CD14-positive monocyte (primary cell): ENCODE data around the gene ZNF467. TPM values are rescaled to one million over a fixed set of nuclear protein-coding genes. Genes with fewer than 3 reads are reported as not detected.

ENCODE experiments used
- DNase-seq, 3 donors: peaks; one replicate each; pipeline ENCODE4 v3.0.0-alpha.2; 2011 to 2022
- H2AFZ ChIP-seq: 2 replicates; pipeline ENCODE4 v1.6.0; 2012; ENCODE audit warnings: mild to moderate bottlenecking, low read depth, low read length, inconsistent platforms; ENCODE audit not compliant: insufficient read depth, poor library complexity, severe bottlenecking
- H3K27ac ChIP-seq, 2 donors: 1 replicate in 1 of 2; 2 replicates in 1 of 2; pipeline ENCODE4 v1.5.1; 2012 to 2013; ENCODE audit warnings: low read length in 2 of 2, control low read depth in 1 of 2, inconsistent platforms in 1 of 2, low read depth in 1 of 2, mild to moderate bottlenecking in 1 of 2
- H3K27me3 ChIP-seq, 2 donors: one replicate each; pipeline versions ENCODE4 v1.6.0 to v1.6.1; 2011 to 2013; ENCODE audit warnings: low read length in 2 of 2; ENCODE audit not compliant: control insufficient read depth in 2 of 2, insufficient read depth in 2 of 2
- H3K36me3 ChIP-seq, 2 donors: replicated peaks in 1 of 2; 1 replicate in 1 of 2; 2 replicates in 1 of 2; pipeline versions ENCODE4 v1.5.1 to v1.6.1; 2012 to 2013; ENCODE audit warnings: low read length in 2 of 2, control low read depth in 1 of 2, inconsistent platforms in 1 of 2, mild to moderate bottlenecking in 1 of 2; ENCODE audit not compliant: insufficient read depth in 2 of 2, control insufficient read depth in 1 of 2
- H3K4me1 ChIP-seq, 2 donors: 1 replicate in 1 of 2; 2 replicates in 1 of 2; pipeline versions ENCODE4 v1.5.1 to v1.6.1; 2012 to 2013; ENCODE audit warnings: low read length in 2 of 2, control low read depth in 1 of 2, inconsistent platforms in 1 of 2, mild to moderate bottlenecking in 1 of 2, moderate library complexity in 1 of 2; ENCODE audit not compliant: insufficient read depth in 2 of 2, control insufficient read depth in 1 of 2
- H3K4me2 ChIP-seq: replicated peaks from 2 replicates; pipeline ENCODE3; 2012; ENCODE audit warnings: low read length, moderate library complexity, mild to moderate bottlenecking; ENCODE audit not compliant: poor library complexity, severe bottlenecking; ENCODE audit errors: extremely low read depth
- H3K4me3 ChIP-seq, 3 experiments: fragments of 200-600 bp in 1 of 3; sonication (generic) in 1 of 3; replicated peaks in 1 of 3; 1 replicate in 2 of 3; 2 replicates in 1 of 3; pipeline ENCODE4 v1.5.1; 2011 to 2013; ENCODE audit warnings: low read length in 3 of 3, mild to moderate bottlenecking in 3 of 3, control low read depth in 2 of 3, low read depth in 2 of 3, inconsistent platforms in 1 of 3, moderate library complexity in 1 of 3
- H3K79me2 ChIP-seq: 2 replicates; pipeline ENCODE4 v1.6.0; 2012; ENCODE audit warnings: mild to moderate bottlenecking, control low read depth, inconsistent platforms, low read length, moderate library complexity; ENCODE audit not compliant: insufficient read depth
- H3K9ac ChIP-seq: 2 replicates; pipeline ENCODE4 v1.6.0; 2017; ENCODE audit warnings: low read length, mild to moderate bottlenecking; ENCODE audit not compliant: insufficient read depth, poor library complexity, severe bottlenecking
- H3K9me3 ChIP-seq, 2 donors: replicated peaks in 1 of 2; 1 replicate in 1 of 2; 2 replicates in 1 of 2; pipeline versions ENCODE4 v1.5.1 to v1.6.1; 2012 to 2013; ENCODE audit warnings: low read length in 2 of 2, control low read depth in 1 of 2; ENCODE audit not compliant: control insufficient read depth in 1 of 2, insufficient read depth in 1 of 2
- H4K20me1 ChIP-seq: 2 replicates; pipeline ENCODE4 v1.6.0; 2012; ENCODE audit warnings: mild to moderate bottlenecking, low read length, control low read depth, moderate library complexity; ENCODE audit not compliant: insufficient read depth
- H3K27ac Mint-ChIP-seq, 7 donors: one replicate each; pipeline ENCODE4 v1.8.0; 2020; ENCODE audit warnings: mild to moderate bottlenecking in 7 of 7, mixed read lengths in 7 of 7, moderate library complexity in 6 of 7, inconsistent platforms in 2 of 7
- H3K27me3 Mint-ChIP-seq, 3 donors: one replicate each; pipeline ENCODE4 v1.8.0; 2021 to 2022; ENCODE audit warnings: low read depth in 3 of 3, mild to moderate bottlenecking in 3 of 3, mixed read lengths in 3 of 3, moderate library complexity in 3 of 3, inconsistent platforms in 1 of 3
- H3K36me3 Mint-ChIP-seq, 2 donors: one replicate each; pipeline ENCODE4 v1.8.0; 2020; ENCODE audit warnings: mixed read lengths in 2 of 2, inconsistent platforms in 1 of 2, mild to moderate bottlenecking in 1 of 2
- H3K4me1 Mint-ChIP-seq: one replicate; pipeline ENCODE4 v1.8.0; 2020; ENCODE audit warnings: mild to moderate bottlenecking, mixed read lengths
- H3K4me3 Mint-ChIP-seq, 2 donors: one replicate each; pipeline ENCODE4 v1.8.0; 2020; ENCODE audit warnings: mild to moderate bottlenecking in 2 of 2, mixed read lengths in 2 of 2, moderate library complexity in 1 of 2
- H3K9me3 Mint-ChIP-seq, 7 donors: one replicate each; pipeline ENCODE4 v1.8.0; 2020 to 2022; ENCODE audit warnings: mixed read lengths in 7 of 7, mild to moderate bottlenecking in 6 of 7, moderate library complexity in 6 of 7, inconsistent platforms in 2 of 7
- WGBS: methylation state at CpG from one replicate; pipeline ENCODE4 v1.1.5; 2013; ENCODE audit warnings: missing lambda C conversion rate; ENCODE audit not compliant: insufficient coverage; 5-methylcytosine and 5-hydroxymethylcytosine counted together
- intact Hi-C, 2 donors: fragments of 100-400 bp; cut with micrococcal nuclease; formaldehyde crosslinking; loops; one replicate each; pipeline versions ENCODE4 v1.15.0 to v1.15.1; 2023
- polyA plus RNA-seq, 3 donors: library from polyadenylated mRNA; depleted of rRNA in 1 of 3; unstranded in 2 of 3; stranded (reverse) in 1 of 3; fragments of 300-500 nt in 2 of 3; fragments of >200 nt in 1 of 3; fragmentation: Illumina TruSeq in 2 of 3; gene quantifications; 1 replicate in 2 of 3; 2 replicates in 1 of 3; pipeline ENCODE4 v1.2.3, GENCODE V29; 2012 to 2021
- TF ChIP-seq, protein P1 (sequence below): fragments of 200-600 bp; IDR thresholded peaks from one replicate; pipeline ENCODE4 v1.8.0; 2022; ENCODE audit warnings: antibody characterized with exemption, mild to moderate bottlenecking

ZNF467 gene
- polyA plus RNA-seq, 3 donors, result 43.4 to 100 (median 52.8) TPM

DNA sequence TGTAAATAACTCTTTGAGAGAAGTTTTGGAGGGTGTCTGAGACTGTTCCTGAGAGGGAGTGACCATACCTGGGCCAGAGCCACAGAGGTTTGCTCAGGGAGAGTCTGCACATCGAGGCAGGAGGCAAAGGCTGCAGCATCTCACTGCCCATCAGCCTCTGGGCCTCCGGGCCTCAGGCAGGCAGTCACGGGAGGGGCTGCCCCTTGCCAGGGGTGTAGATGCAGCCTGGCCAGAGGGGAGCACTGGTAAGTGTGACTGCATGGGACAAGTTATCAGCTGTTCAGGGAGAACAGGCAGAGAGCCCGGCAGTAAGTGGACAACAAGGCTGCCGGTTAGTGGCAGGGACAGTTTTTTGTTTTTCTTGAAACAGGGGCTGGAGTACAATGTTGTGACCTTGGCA, 55.9 kb downstream of the ZNF467 start:
- Histone ChIP-seq H3K9ac (no peak overlapping the region), H3K4me3 (no peak overlapping the region), H2AFZ (no peak overlapping the region), H3K27ac (no peak overlapping the region), H3K36me3 (peaks cover under 1 to 9% of the 10 kb centered on the region in 2 donors), H3K79me2 (peaks cover 2% of the 10 kb centered on the region), H4K20me1 (no peaks in the 10 kb centered on the region), H3K4me2 (no peak overlapping the region), H3K9me3 (peaks cover 13 to 14% of the 10 kb centered on the region in 2 donors), H3K4me1 (peaks cover 15 to 20% of the 10 kb centered on the region in 2 donors), H3K27me3 (peaks cover 0 to 14% of the 10 kb centered on the region in 2 donors)
- TF ChIP-seq, protein P1, sequence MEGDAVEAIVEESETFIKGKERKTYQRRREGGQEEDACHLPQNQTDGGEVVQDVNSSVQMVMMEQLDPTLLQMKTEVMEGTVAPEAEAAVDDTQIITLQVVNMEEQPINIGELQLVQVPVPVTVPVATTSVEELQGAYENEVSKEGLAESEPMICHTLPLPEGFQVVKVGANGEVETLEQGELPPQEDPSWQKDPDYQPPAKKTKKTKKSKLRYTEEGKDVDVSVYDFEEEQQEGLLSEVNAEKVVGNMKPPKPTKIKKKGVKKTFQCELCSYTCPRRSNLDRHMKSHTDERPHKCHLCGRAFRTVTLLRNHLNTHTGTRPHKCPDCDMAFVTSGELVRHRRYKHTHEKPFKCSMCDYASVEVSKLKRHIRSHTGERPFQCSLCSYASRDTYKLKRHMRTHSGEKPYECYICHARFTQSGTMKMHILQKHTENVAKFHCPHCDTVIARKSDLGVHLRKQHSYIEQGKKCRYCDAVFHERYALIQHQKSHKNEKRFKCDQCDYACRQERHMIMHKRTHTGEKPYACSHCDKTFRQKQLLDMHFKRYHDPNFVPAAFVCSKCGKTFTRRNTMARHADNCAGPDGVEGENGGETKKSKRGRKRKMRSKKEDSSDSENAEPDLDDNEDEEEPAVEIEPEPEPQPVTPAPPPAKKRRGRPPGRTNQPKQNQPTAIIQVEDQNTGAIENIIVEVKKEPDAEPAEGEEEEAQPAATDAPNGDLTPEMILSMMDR, result no peak
- Mint-ChIP-seq H3K4me1 (peaks cover 24% of the 10 kb centered on the region), H3K36me3 (peaks cover 8 to 28% of the 10 kb centered on the region in 2 donors), H3K27ac (no peak overlapping the region), H3K4me3 (no peak overlapping the region), H3K9me3 (peaks cover 7 to 16% (median 12%) of the 10 kb centered on the region in 7 donors), H3K27me3 (peaks cover 3 to 17% (median 7%) of the 10 kb centered on the region in 3 donors)
- 100% methylated on average over 1 of the region's 5 CpGs for WGBS
- DNase-seq, result no peak
- intact Hi-C loops, result loop anchor here in 1 of 2 donors (5.0 kb wide), 1 partner anchor 120 kb away; the partner anchor contains the start of gene ZNF862

DNA sequence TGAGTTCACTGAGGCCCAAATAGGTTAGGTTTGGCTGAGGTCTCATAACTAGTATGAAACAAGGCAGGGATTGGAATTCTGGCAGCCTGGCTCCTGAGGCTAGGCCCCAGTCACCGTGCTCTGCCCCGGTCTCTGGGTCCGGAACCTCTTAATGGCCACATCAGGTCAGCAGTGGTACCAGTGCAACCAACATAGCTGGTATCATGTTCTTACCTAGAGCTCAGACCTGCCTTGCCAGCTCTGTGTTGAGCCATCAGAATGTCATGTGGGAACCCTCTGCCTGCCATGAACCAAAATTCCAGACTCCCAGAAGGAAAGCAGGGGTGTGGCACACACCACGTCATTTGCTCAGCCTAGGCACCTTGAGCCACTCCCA, 56.5 kb downstream of the ZNF467 start:
- no peak overlapping the region for H3K9ac ChIP-seq
- no peak overlapping the region for H3K27ac ChIP-seq
- H3K36me3 Mint-ChIP-seq, result peaks cover 8 to 23% of the 10 kb centered on the region in 2 donors
- peaks cover 2% of the 10 kb centered on the region for H3K79me2 ChIP-seq
- no peak for DNase-seq
- H3K4me3 ChIP-seq, result no peak overlapping the region
- H3K27ac Mint-ChIP-seq, result no peak overlapping the region
- intact Hi-C loops, result loop anchor here in 1 of 2 donors (5.0 kb wide), 1 partner anchor 120 kb away; the partner anchor contains the start of gene ZNF862
- H3K27me3 Mint-ChIP-seq, result peaks cover 3 to 17% (median 7%) of the 10 kb centered on the region in 3 donors
- no peak overlapping the region for H3K4me3 Mint-ChIP-seq
- peaks cover 15 to 19% of the 10 kb centered on the region in 2 donors for H3K9me3 ChIP-seq
- H3K4me1 Mint-ChIP-seq, result peaks cover 22% of the 10 kb centered on the region
- peaks cover 0 to 9% of the 10 kb centered on the region in 2 donors for H3K36me3 ChIP-seq
- peaks cover 0 to 14% of the 10 kb centered on the region in 2 donors for H3K27me3 ChIP-seq
- H3K9me3 Mint-ChIP-seq, result peaks cover 8 to 22% (median 18%) of the 10 kb centered on the region in 7 donors
- H4K20me1 ChIP-seq, result no peaks in the 10 kb centered on the region
- no peak overlapping the region for H3K4me2 ChIP-seq
- WGBS, result 96% methylated on average over 3 of the region's 4 CpGs
- TF ChIP-seq, protein P1, result no peak
- H2AFZ ChIP-seq, result no peak overlapping the region
- H3K4me1 ChIP-seq, result peaks cover 15 to 19% of the 10 kb centered on the region in 2 donors
